GM12878 (cell line): ENCODE results near the gene CIP2A. TPM values are rescaled to one million over a fixed set of nuclear protein-coding genes. Genes with fewer than 3 reads are reported as not detected.

ENCODE experiments used
- ATF7 ChIP-seq: fragments of 450-650 bp; IDR thresholded peaks from 2 replicates; pipeline ENCODE4 v1.6.1; 2016; ENCODE audit warnings: low read depth, mild to moderate bottlenecking
- BCL11A ChIP-seq: IDR thresholded peaks from 2 replicates; pipeline ENCODE4 v1.6.1; 2011; ENCODE audit warnings: low read depth, low read length
- BHLHE40 ChIP-seq, 2 experiments: fragments of 450-650 bp in 1 of 2; IDR thresholded peaks; 2 replicates each; pipeline ENCODE4 v1.6.1; 2011 to 2017; ENCODE audit warnings: low read depth in 2 of 2, borderline replicate concordance in 1 of 2, improper control_type of control experiment in 1 of 2, low read length in 1 of 2, mild to moderate bottlenecking in 1 of 2
- ELK1 ChIP-seq: IDR thresholded peaks from 2 replicates; pipeline ENCODE4 v1.6.1; 2012; ENCODE audit warnings: low read depth, low read length, improper control_type of control experiment
- FOXK2 ChIP-seq: fragments of 450-650 bp; IDR thresholded peaks from 2 replicates; pipeline ENCODE4 v1.6.1; 2017; ENCODE audit warnings: mild to moderate bottlenecking, moderate library complexity
- IKZF1 ChIP-seq: fragments of 450-650 bp; conservative IDR thresholded peaks from 2 replicates; pipeline ENCODE4 v1.6.1; 2017; ENCODE audit warnings: antibody characterized with exemption, mild to moderate bottlenecking
- IRF4 ChIP-seq: IDR thresholded peaks from 2 replicates; pipeline ENCODE4 v1.6.1; 2011; ENCODE audit warnings: low read depth, low read length
- JUND ChIP-seq: IDR thresholded peaks from 2 replicates; pipeline ENCODE4 v1.6.1; 2012; ENCODE audit warnings: low read depth, mild to moderate bottlenecking, low read length, improper control_type of control experiment, moderate library complexity
- MEF2B ChIP-seq: fragments of 450-650 bp; IDR thresholded peaks from 2 replicates; pipeline ENCODE4 v1.6.1; 2018; ENCODE audit warnings: mild to moderate bottlenecking, moderate library complexity; ENCODE audit not compliant: partially characterized antibody, poor library complexity, severe bottlenecking
- MXI1 ChIP-seq: fragments of 150-350 bp; IDR thresholded peaks from 2 replicates; pipeline ENCODE4 v1.6.1; 2011; ENCODE audit warnings: low read depth, mild to moderate bottlenecking, inconsistent platforms, low read length, improper control_type of control experiment
- NR2F1 ChIP-seq: fragments of 450-650 bp; conservative IDR thresholded peaks from 2 replicates; pipeline ENCODE4 v1.6.1; 2017; ENCODE audit warnings: mild to moderate bottlenecking
- PAX8 ChIP-seq: fragments of 450-650 bp; IDR thresholded peaks from 2 replicates; pipeline ENCODE4 v1.6.1; 2017; ENCODE audit warnings: mild to moderate bottlenecking, moderate library complexity
- POLR2A ChIP-seq: IDR thresholded peaks from 2 replicates; pipeline ENCODE4 v1.6.1; 2011; ENCODE audit warnings: low read depth, mild to moderate bottlenecking, low read length
- POU2F2 ChIP-seq: IDR thresholded peaks from 3 replicates; pipeline ENCODE4 v1.6.1; 2011; ENCODE audit warnings: low read depth, mild to moderate bottlenecking, low read length, borderline replicate concordance
- RB1 ChIP-seq: fragments of 450-650 bp; formaldehyde crosslinking; IDR thresholded peaks from 2 replicates; pipeline ENCODE4 v1.6.1; 2017; ENCODE audit warnings: mild to moderate bottlenecking, borderline replicate concordance
- RBBP5 ChIP-seq: fragments of 200-600 bp; sonication (generic); conservative IDR thresholded peaks from 2 replicates; pipeline ENCODE4 v1.6.1; 2016
- RELA ChIP-seq: fragments of 450-650 bp; IDR thresholded peaks from 2 replicates; pipeline ENCODE4 v1.8.0; 2014; ENCODE audit warnings: borderline replicate concordance; ENCODE audit not compliant: partially characterized antibody
- SIX5 ChIP-seq: IDR thresholded peaks from 2 replicates; pipeline ENCODE4 v1.6.1; 2011; ENCODE audit warnings: mild to moderate bottlenecking, low read depth, low read length, moderate library complexity; ENCODE audit not compliant: severe bottlenecking
- SP1 ChIP-seq: IDR thresholded peaks from one replicate; pipeline ENCODE4 v1.6.1; 2011; ENCODE audit warnings: low read depth, low read length
- STAT3 ChIP-seq: IDR thresholded peaks from 2 replicates; pipeline ENCODE4 v1.6.1; 2011; ENCODE audit warnings: low read depth, low read length, improper control_type of control experiment
- SUPT20H ChIP-seq: IDR thresholded peaks from 2 replicates; pipeline ENCODE4 v1.6.1; 2011; ENCODE audit warnings: low read depth, mild to moderate bottlenecking, low read length, moderate library complexity, borderline replicate concordance; ENCODE audit not compliant: control insufficient read depth
- TAF1 ChIP-seq: IDR thresholded peaks from 2 replicates; pipeline ENCODE4 v1.6.1; 2011; ENCODE audit warnings: mild to moderate bottlenecking, low read depth, low read length, borderline replicate concordance
- TCF12 ChIP-seq: IDR thresholded peaks from 2 replicates; pipeline ENCODE4 v1.6.1; 2011; ENCODE audit warnings: low read depth, mild to moderate bottlenecking, low read length
- TCF3 ChIP-seq: IDR thresholded peaks from 2 replicates; pipeline ENCODE4 v1.6.1; 2012; ENCODE audit warnings: low read depth, mild to moderate bottlenecking, low read length, borderline replicate concordance; ENCODE audit not compliant: insufficient read depth
- ZNF622 ChIP-seq: fragments of 450-650 bp; IDR thresholded peaks from 2 replicates; pipeline ENCODE4 v1.6.1; 2017; ENCODE audit warnings: mild to moderate bottlenecking, inconsistent platforms
- polyA plus RNA-seq, 11 experiments: library from polyadenylated mRNA; depleted of rRNA in 4 of 11; unstranded in 6 of 11; stranded (reverse) in 5 of 11; fragments of >200 nt; fragmentation: Nextera tagmentation in 4 of 11; fragmentation: Illumina TruSeq in 1 of 11; extraction: Ambion mirVana in 4 of 11; extraction: Trizol in 1 of 11; gene quantifications; 1 replicate in 1 of 11; 2 replicates in 10 of 11; pipeline versions ENCODE4 v1.2.1 to v1.2.3, GENCODE V29; 2011 to 2016; ENCODE audit warnings: inconsistent platforms in 2 of 11, missing spikeins in 2 of 11, low read depth in 1 of 11
- total RNA-seq, 4 experiments: library from RNA; depleted of rRNA in 3 of 4; stranded (reverse); fragments of >200 nt in 3 of 4; fragmentation: Illumina TruSeq in 1 of 4; extraction: Trizol in 1 of 4; gene quantifications; 2 replicates each; pipeline versions ENCODE4 v1.2.1 to v1.2.3, GENCODE V29; 2013 to 2021
- TF ChIP-seq, protein P1 (sequence below): fragments of 450-650 bp; formaldehyde crosslinking; IDR thresholded peaks from 2 replicates; pipeline ENCODE4 v1.4.0; 2022; ENCODE audit warnings: mild to moderate bottlenecking, moderate library complexity
- TF ChIP-seq, protein P2 (sequence below): fragments of 450-650 bp; IDR thresholded peaks from 2 replicates; pipeline ENCODE4 v1.6.1; 2016; ENCODE audit warnings: mild to moderate bottlenecking

CIP2A gene
- total and polyA plus RNA-seq, 10 of the 15 experiments (the other 5 are each of a cell fraction or from before 2014, with no cell fraction given) = 12.5 to 29.7 (median 26.5) TPM

- TF ChIP-seq, protein P1, sequence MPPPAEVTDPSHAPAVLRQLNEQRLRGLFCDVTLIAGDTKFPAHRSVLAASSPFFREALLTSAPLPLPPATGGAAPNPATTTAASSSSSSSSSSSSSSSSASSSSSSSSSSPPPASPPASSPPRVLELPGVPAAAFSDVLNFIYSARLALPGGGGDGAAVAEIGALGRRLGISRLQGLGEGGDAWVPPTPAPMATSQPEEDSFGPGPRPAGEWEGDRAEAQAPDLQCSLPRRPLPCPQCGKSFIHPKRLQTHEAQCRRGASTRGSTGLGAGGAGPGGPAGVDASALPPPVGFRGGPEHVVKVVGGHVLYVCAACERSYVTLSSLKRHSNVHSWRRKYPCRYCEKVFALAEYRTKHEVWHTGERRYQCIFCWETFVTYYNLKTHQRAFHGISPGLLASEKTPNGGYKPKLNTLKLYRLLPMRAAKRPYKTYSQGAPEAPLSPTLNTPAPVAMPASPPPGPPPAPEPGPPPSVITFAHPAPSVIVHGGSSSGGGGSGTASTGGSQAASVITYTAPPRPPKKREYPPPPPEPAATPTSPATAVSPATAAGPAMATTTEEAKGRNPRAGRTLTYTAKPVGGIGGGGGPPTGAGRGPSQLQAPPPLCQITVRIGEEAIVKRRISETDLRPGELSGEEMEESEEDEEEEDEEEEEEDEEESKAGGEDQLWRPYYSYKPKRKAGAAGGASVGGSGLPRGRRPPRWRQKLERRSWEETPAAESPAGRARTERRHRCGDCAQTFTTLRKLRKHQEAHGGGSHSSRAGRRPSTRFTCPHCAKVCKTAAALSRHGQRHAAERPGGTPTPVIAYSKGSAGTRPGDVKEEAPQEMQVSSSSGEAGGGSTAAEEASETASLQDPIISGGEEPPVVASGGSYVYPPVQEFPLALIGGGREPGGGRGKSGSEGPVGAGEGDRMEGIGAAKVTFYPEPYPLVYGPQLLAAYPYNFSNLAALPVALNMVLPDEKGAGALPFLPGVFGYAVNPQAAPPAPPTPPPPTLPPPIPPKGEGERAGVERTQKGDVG = no peak
- peak; percentile 33 for TF ChIP-seq SIX5
- peak; percentile 75 for TF ChIP-seq TAF1
- TF ChIP-seq ELK1 = peak; percentile 90
- TF ChIP-seq NR2F1 = peak; percentile 93
- no peak for TF ChIP-seq STAT3
- TF ChIP-seq IRF4 = no peak
- no peak for TF ChIP-seq PAX8
- TF ChIP-seq FOXK2 = no peak
- peak; percentile 96 for TF ChIP-seq RBBP5
- TF ChIP-seq ATF7 = peak; percentile 55; the same call in 1 of the 2 replicates
- TF ChIP-seq BHLHE40 (IDR thresholded peaks at IDR 0.05; ENCODE audit: borderline replicate concordance in 1 of 2, low read depth in 2 of 2, low read length in 1 of 2) = peak; percentile 5 to 40; a peak in 2 of 4 replicates
- TF ChIP-seq POU2F2 = peak; percentile 78; the same call in 2 of the 3 replicates
- TF ChIP-seq RB1 = peak; percentile 67; the same call in 1 of the 2 replicates
- no peak for TF ChIP-seq SUPT20H
- peak; percentile 95 for TF ChIP-seq POLR2A
- TF ChIP-seq BCL11A = 0 out of 2 replicates have a peak, but pooled peaks have one; percentile 1
- no peak for TF ChIP-seq TCF3
- TF ChIP-seq SP1 = no peak
- peak; percentile 82 for TF ChIP-seq MEF2B
- no peak for TF ChIP-seq ZNF622
- peak; percentile 91 for TF ChIP-seq RELA
- TF ChIP-seq MXI1 = peak; percentile 99
- TF ChIP-seq IKZF1 = peak; percentile 60; the same call in 1 of the 2 replicates
- TF ChIP-seq, protein P2, sequence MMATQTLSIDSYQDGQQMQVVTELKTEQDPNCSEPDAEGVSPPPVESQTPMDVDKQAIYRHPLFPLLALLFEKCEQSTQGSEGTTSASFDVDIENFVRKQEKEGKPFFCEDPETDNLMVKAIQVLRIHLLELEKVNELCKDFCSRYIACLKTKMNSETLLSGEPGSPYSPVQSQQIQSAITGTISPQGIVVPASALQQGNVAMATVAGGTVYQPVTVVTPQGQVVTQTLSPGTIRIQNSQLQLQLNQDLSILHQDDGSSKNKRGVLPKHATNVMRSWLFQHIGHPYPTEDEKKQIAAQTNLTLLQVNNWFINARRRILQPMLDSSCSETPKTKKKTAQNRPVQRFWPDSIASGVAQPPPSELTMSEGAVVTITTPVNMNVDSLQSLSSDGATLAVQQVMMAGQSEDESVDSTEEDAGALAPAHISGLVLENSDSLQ = peak; percentile 61
- no peak for TF ChIP-seq JUND
- 0 out of 2 replicates have a peak, but pooled peaks have one; percentile 3 for TF ChIP-seq TCF12
Observed at GRCh38 chr3:108589081-108589997, at the start of gene CIP2A, which contains the start of gene DZIP3 (continued).
